Right ventricle myocardium inferior (tissue), 1 donor: ENCODE results near the gene EML1. TPM values are rescaled to one million over a fixed set of nuclear protein-coding genes. Genes with fewer than 3 reads are reported as not detected.

Experiments used
- ATAC-seq: fragments of 200-7000 bp; cut with Tn5 transposase; one replicate; pipeline ENCODE4 v1.9.1; 2020; ENCODE audit warnings: mild to moderate bottlenecking, moderate library complexity
- DNase-seq: peaks from one replicate; pipeline ENCODE4 v3.0.0; 2021; ENCODE audit errors: missing footprints
- intact Hi-C: fragments of 100-400 bp; cut with DNase I; formaldehyde crosslinking; loops from one replicate; pipeline ENCODE4 v1.11.0; 2022
- total RNA-seq: library from RNA; stranded (reverse); fragmentation: NEBNext Ultra II Directional; extraction: Animal tissue kit (Norgen Biotek cat#: 25700); gene quantifications from one replicate; pipeline ENCODE4 v1.2.1, GENCODE V29; 2021
- donor health status: DM: no; HTN: yes; CAD: no; lungs with severe emphysema.

The EML1 gene
- total RNA-seq, 1 donor from 2014 or later, result 49.6 TPM

- ATAC-seq, result peak; percentile 28
- intact Hi-C loops, result loop anchor here (2.0 to 5.0 kb wide), 2 partner anchors 40 to 56 kb away; no protein-coding TSS in a partner anchor
- DNase-seq, result no peak
Observed at GRCh38 chr14:99792551-99793212, 531 bp upstream of the EML1 start.

DNA sequence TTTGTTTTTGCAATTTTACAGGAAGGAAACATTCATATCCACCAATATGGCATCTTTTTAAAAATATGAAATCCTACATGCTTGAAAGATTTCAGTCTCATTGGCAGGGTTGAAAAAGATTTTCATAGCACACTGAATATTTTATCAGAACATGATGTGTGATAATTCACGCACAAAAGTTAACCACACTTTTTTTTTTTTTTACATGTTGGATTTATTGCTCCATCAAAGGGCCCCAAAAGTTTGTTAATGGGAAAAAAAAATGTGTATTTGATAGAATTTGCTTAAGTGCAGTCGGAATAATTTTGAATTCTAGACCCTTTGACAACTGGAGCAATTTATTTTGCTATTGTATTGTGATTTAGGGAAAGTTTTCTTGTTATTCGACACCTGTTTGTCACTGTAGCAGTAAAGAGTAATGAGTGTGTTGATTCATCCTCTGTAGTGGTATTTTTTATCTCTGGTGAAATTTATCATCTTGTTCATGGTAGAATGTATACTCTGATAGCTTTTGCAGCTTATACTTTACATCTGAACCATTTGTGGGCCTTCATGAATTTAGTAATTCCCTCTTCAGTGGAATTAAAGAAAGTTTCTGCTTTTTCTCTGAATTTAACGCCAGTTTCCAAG is 1.1 kb downstream of the EML1 start:
- ATAC-seq (no peak), DNase-seq (no peak)

DNA sequence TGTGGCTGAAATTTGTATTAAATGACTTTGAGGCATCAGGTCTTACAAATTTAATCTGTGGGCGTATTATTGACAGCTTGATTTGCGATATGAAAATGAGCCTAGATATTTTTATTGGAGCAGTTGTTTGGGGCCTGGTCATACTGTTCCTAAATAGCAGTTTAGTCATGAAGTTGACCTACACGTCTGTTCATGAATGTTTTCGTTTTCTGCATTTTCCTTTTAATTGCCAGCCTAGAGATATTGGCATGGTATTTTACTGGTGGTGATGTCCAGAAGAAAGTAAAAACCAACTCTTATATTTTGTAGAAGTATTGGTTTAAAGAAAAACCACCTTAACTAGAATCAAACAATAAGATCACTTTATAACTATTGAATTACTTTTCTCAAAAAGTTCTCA is 1.8 kb downstream of the EML1 start:
- ATAC-seq, result no peak
- intact Hi-C loops, result no loop called here

More for the DNA sequence above, 1.1 kb downstream of the EML1 start:
- intact Hi-C loops, result loop anchor here (5.0 kb wide), 1 partner anchor 42 kb away; no protein-coding TSS in a partner anchor

GRCh38 chr14:99797231-99797630 is 4.0 kb downstream of the EML1 start:
- ATAC-seq (no peak), DNase-seq (no peak)
- intact Hi-C loops, result no loop called here

More for the DNA sequence above, 1.8 kb downstream of the EML1 start:
- DNase-seq, result no peak

GRCh38 chr14:99800781-99801180 is 7.6 kb downstream of the EML1 start:
- intact Hi-C loops, result no loop called here
- no peak for DNase-seq
- no peak for ATAC-seq

DNA sequence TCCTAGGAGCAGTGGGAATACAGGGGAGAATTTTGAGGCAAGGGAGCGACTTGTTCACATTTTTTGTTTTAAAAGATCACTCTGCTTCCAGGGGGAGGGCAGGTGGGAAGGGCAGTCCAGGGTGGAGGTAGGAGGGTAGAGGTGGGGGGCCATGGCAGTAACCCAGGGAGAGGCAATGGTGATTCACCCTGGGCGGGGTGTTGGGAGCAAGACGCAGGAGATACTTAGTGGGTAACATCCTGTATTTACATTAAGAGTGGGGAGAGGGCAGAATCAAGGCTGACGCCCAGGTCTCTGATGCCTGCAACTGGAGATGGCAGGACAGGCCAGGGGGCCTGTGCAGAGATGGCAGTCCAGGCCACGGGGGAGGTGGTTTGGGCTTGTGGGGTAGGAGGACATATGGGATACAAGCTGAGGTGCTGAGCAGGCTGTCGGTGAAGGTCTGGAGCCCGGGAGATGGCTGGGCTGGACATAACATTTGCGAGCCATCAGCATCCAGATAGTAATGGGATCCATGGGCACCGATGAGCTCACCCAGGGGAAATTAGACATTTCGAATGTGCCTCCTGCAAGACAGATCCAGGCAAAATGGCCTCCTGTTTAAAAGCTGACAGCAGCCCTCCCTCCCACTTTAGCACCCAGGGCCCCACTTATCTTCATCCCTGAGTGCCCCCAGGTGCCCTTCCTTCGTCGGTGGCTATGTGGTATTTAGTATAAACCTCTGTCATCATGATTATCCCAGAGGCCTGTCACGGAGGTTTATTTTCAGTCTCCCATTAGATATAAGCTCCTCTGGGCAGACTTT is 9.3 kb downstream of the EML1 start:
- no peak for ATAC-seq
- no peak for DNase-seq
- intact Hi-C loops, result no loop called here

DNA sequence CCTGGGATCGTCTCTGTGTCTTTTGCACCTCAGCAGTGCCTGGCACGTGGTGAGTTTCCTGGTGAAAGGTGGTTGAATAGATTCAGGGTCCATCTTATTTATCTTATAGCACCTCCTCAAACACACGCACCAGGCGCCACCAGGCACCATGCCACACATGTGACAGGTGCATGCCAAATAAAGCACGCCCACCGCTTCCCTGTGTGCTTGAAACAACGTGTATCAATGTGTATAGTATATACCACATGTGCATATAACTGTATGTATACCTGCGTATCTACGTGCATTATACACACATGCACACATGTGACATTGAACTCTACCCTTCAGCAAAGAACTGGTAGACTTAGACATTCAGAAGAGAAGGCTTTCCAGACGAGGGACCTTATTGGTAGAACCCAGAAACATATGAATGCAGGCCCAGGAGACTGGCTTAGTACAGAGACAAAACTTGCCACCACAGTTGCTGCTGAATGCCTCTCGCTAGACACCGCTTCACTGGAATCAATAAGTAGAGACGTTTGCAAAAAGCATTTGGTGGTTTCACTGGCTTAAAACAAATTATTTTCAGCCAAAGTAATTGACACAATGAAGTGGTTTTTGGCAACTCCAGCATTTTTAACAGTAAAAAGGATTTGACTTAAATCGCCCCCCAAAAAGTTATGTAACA is 10.0 kb downstream of the EML1 start:
- intact Hi-C loops, result no loop called here
- DNase-seq (no peak), ATAC-seq (no peak)

GRCh38 chr14:99803803-99804202 is 10.6 kb downstream of the EML1 start:
- intact Hi-C loops, result no loop called here
- ATAC-seq (no peak), DNase-seq (no peak)

- ATAC-seq, result no peak
- intact Hi-C loops, result no loop called here
Observed at GRCh38 chr14:99805757-99806439, 12.7 kb downstream of the EML1 start.

DNA sequence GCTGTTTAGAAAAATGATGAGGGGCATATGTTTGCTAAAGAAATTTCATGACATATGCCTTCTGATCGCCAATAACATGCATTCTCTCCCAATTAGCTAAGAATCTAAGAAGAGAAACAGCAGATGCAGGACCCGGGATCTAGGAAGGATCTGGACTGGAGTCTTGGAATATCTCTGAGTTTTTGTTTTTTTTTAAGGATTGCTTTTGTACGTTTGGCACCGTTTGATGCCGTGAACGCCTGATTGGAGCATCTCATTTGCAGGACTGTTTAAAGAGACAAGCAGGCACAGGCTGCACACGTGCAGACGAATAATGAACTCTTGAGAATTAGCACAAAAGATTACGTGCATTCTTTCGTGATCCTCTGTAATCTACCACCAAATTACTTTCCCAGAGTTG is 13.6 kb downstream of the EML1 start:
- ATAC-seq, result no peak
- DNase-seq, result no peak
- intact Hi-C loops, result no loop called here

More at GRCh38 chr14:99805757-99806439, 12.7 kb downstream of the EML1 start:
- DNase-seq, result no peak

DNA sequence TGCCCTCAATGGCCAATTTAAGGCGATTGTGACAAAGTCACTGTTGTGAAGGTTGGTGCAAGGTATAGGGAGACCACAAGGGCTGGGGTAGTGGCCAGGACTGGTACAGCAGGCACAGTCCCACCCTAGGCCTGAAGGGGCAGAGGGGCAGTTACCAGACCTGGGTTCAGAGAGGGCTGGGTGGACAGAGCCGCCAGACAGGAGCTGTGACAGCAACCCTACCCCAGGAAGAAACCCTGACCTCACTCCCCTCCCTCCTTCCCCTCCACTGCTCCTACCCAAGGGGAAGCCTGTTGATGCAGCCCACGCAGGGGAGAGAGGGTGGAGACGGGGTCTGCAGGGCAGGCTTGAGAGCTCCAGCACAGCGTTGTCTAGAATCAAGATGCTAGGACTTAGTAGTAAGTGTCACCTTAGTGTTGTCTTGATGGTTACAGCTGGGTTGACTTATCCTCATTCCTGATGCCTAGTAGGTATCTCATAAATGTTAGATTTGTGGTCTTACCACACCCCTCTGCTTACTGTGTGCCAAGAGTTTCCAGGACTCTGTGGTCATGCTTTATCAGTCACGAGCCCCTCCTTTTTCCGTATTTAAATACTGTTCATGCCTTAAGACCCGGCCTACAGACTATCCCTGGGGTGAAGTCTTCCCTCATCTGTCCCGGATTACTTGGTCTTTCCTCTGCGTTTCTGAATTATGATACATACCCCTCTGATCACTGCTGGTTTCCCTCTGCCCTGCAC is 14.4 kb downstream of the EML1 start:
- no peak for DNase-seq
- no peak for ATAC-seq
- intact Hi-C loops, result no loop called here

DNA sequence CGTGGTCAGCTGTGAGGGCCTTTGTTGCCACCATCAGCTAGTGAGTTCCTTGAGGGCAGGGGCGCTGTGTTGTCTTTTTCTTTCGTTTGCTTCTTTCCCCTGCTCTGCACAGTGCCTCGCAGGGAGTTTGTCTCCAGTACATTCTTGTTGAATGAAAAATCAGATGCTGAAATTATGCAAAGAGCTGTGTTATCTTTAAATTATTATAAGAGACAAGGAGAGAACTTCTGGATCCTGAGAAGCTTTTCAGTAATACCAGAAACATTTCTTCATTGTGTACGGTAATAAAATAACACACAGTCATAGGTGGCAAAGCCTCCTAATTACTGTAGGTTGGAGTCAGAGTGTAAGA is 14.9 kb downstream of the EML1 start:
- ATAC-seq, result no peak
- DNase-seq, result no peak
- intact Hi-C loops, result no loop called here

DNA sequence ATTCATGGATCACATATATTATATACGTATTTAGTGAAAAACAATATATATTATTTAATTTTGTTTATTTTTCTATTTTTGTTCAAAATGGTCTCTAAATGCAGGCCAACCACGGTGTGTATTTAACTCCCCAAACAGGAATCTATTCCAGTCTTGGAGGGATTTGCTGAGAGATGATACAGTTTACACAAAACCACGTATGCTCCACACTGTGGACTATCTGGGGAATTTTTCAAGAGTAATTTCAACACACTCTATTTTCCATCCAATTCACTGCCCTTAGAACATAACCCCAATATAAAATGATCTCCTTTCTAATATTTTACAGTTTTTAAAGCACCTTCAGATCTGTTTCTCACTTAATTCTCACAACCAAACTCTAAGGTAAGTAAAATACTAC is 15.3 kb downstream of the EML1 start:
- intact Hi-C loops, result no loop called here
- no peak for DNase-seq
- peak; percentile 56 for ATAC-seq

GRCh38 chr14:99809360-99809759 is 16.1 kb downstream of the EML1 start:
- DNase-seq, result peak; percentile 77
- intact Hi-C loops, result no loop called here
- ATAC-seq, result peak; percentile 90

DNA sequence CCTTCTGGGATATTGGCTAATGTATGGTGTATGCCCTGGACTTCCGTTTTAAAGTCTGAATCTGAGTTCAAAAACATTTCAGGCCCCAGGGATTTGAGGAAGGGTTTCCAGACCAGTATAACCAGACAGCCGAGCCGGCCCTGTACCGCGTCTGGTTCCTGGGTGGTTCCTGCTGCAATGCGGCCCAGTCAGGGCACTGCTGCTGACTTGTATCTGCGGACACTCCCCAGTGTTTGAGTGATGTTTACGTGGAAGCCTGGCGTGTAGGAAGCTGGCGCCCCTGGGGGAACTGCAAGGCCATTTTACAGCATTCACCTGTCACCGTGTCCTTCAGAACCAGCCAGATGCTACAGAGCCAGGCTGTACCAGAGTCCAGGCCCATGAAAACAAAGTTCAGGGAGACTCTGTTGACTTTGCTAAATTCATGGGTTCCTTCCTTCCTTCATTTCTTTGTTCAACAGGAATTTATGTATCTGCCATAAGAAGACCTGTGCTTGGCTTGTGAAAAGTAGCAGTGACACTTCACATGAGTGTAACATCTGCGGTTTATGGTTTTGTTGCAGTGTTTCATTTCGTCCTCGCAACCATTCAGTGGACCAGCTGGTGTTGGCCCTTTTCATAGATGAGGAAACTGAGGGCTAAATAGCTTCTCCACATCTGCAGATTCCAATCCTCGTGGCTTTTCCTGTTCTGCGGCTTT is 16.8 kb downstream of the EML1 start:
- DNase-seq, result peak; percentile 78
- intact Hi-C loops, result no loop called here
- ATAC-seq, result peak; percentile 81

GRCh38 chr14:99810559-99810874 is 17.3 kb downstream of the EML1 start:
- intact Hi-C loops, result no loop called here
- ATAC-seq (no peak), DNase-seq (no peak)

GRCh38 chr14:99812096-99812750 is 19.0 kb downstream of the EML1 start:
- DNase-seq, result no peak
- no peak for ATAC-seq
- intact Hi-C loops, result no loop called here
